Measurements from ENCODE around the gene PNMT. TPM values are rescaled to one million over a fixed set of nuclear protein-coding genes. Genes with fewer than 3 reads are reported as not detected.

PNMT gene, protein sequence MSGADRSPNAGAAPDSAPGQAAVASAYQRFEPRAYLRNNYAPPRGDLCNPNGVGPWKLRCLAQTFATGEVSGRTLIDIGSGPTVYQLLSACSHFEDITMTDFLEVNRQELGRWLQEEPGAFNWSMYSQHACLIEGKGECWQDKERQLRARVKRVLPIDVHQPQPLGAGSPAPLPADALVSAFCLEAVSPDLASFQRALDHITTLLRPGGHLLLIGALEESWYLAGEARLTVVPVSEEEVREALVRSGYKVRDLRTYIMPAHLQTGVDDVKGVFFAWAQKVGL
- total RNA-seq (not detected in 2 replicates), polyA plus RNA-seq (0.11 and 0.35 TPM in 2 replicates), polyA minus RNA-seq (not detected in 2 replicates), Bru-seq, nascent RNA (percentile 16 among the genes with signal in this experiment), BruChase-seq, experiment 1, labeled RNA remaining after a 6-hour chase (percentile 17 among the genes with signal in this experiment), BruChase-seq, experiment 2, labeled RNA remaining after a 2-hour chase (percentile 22 among the genes with signal in this experiment)
- not detected in 2 replicates for polyA plus RNA-seq (2011; cell fraction: cytosol; rRNA removed)
- polyA plus RNA-seq (2011; cell fraction: nucleus; rRNA removed): 0.13 and 0.22 TPM in 2 replicates
- not detected in 2 replicates for polyA plus RNA-seq (2012)
- not detected for polyA minus RNA-seq (2011; cell fraction: cytosol; rRNA and poly(A)+ RNA removed)
- polyA minus RNA-seq (2011; cell fraction: nucleus; rRNA and poly(A)+ RNA removed): not detected in 2 replicates
- long read RNA-seq: 0 reads

DNA sequence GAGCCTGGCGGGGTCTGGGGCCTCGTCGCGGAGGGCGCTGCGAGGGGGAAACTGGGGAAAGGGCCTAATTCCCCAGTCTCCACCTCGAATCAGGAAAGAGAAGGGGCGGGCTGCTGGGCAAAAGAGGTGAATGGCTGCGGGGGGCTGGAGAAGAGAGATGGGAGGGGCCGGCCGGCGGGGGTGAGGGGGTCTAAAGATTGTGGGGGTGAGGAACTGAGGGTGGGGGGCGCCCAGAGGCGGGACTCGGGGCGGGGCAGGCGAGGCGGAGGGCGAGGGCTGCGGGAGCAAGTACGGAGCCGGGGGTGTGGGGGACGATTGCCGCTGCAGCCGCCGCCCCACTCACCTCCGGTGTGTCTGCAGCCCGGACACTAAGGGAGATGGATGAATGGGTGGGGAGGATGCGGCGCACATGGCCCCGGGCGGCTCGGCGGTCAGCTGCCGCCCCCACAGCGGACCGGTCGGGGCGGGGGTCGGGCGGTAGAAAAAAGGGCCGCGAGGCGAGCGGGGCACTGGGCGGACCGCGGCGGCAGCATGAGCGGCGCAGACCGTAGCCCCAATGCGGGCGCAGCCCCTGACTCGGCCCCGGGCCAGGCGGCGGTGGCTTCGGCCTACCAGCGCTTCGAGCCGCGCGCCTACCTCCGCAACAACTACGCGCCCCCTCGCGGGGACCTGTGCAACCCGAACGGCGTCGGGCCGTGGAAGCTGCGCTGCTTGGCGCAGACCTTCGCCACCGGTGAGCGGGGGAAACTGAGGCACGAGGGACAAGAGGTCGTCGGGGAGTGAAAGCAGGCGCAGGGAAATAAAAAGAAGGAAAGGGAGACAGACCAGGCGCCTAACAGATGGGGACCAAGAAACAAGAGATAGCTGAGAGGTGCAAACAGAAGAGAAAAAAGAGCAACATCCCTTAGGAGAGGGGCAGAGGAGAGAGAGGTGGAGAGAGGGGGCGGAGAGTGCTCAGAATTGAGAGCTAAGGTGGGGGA lies at the start of gene PNMT:
PNMT (plus strand) TSS at position 509 of the 980 bp plus-strand sequence; CDS start at position 532, 23 bp downstream.
- H3K4me1 ChIP-seq (ENCODE audit: control insufficient read depth, extremely low read depth, insufficient read depth, low read length): no peaks in the 10 kb centered on the region
- H3K79me2 ChIP-seq (ENCODE audit: control insufficient read depth, insufficient read depth, low read length): no peaks in the 10 kb centered on the region
- peak within 1 kb of the TSS; percentile 64 for H2AFZ ChIP-seq (ENCODE audit: low read depth, low read length)
- no peak within 1 kb of the TSS for H3K9ac ChIP-seq (replicated peaks; ENCODE audit: extremely low read depth, insufficient read depth, low read length)
- H3K9me1 ChIP-seq (replicated peaks; ENCODE audit: control insufficient read depth, extremely low read depth, insufficient read depth, low read length): no peaks in the 10 kb centered on the region
- ChIA-PET CTCF (interaction anchor here (0.6 to 13.1 kb wide), 18 partner anchors 9 to 120 kb away, joined by 3 to 291 read pairs (median 3); partner anchors contain the start of genes ERBB2, PGAP3 and STARD3), POLR2A (interaction anchor here (0.7 kb wide), 1 partner anchor 49 kb away, joined by 9 read pairs; no protein-coding TSS in a partner anchor)
- DNase-seq (ENCODE audit: low read depth, low spot score): peak; percentile 48
- H3K36me3 ChIP-seq (ENCODE audit: control insufficient read depth in 2 of 2, extremely low read depth in 1 of 2, insufficient read depth in 2 of 2, low read length in 2 of 2): no peaks in the 10 kb centered on the region
- H3K4me2 ChIP-seq (ENCODE audit: insufficient read depth, low read length): peak within 1 kb of the TSS; percentile 32
- peaks cover 6 to 10% of the 10 kb centered on the region in 2 experiments for H3K27me3 ChIP-seq (ENCODE audit: control insufficient read depth in 2 of 2, insufficient read depth in 2 of 2, low read length in 2 of 2)
- H3K4me3 ChIP-seq (replicated peaks in 1 of 3; ENCODE audit: insufficient read depth in 1 of 3, low read depth in 1 of 3, low read length in 3 of 3): peak within 1 kb of the TSS in 1 of 3 experiments; percentile 3
- no peaks in the 10 kb centered on the region for H3K9me3 ChIP-seq (replicated peaks; ENCODE audit: control insufficient read depth, insufficient read depth, low read length)
- dilution Hi-C loops (cut with MboI; ENCODE audit: extremely low pct_ligation_motif_present, low sequenced_read_pairs): no loop called here
- FAIRE-seq: peak; percentile 21
- TF ChIP-seq POLR2AphosphoS5 (IDR thresholded peaks at IDR 0.05; ENCODE audit: insufficient read depth, low read depth, low read length) (no peak), EZH2 (IDR thresholded peaks at IDR 0.05; ENCODE audit: borderline replicate concordance, low read depth, low read length, severe bottlenecking) (peak; percentile 48)
- TF ChIP-seq, protein P1, sequence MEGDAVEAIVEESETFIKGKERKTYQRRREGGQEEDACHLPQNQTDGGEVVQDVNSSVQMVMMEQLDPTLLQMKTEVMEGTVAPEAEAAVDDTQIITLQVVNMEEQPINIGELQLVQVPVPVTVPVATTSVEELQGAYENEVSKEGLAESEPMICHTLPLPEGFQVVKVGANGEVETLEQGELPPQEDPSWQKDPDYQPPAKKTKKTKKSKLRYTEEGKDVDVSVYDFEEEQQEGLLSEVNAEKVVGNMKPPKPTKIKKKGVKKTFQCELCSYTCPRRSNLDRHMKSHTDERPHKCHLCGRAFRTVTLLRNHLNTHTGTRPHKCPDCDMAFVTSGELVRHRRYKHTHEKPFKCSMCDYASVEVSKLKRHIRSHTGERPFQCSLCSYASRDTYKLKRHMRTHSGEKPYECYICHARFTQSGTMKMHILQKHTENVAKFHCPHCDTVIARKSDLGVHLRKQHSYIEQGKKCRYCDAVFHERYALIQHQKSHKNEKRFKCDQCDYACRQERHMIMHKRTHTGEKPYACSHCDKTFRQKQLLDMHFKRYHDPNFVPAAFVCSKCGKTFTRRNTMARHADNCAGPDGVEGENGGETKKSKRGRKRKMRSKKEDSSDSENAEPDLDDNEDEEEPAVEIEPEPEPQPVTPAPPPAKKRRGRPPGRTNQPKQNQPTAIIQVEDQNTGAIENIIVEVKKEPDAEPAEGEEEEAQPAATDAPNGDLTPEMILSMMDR (IDR thresholded peaks at IDR 0.05; ENCODE audit: extremely low read depth in 1 of 2, insufficient read depth in 1 of 2, low read depth in 1 of 2, low read length in 2 of 2): peak; percentile 77 to 84
- BruUV-seq (replicated peaks): no TSS peak
- no peaks in the 10 kb centered on the region for H4K20me1 ChIP-seq (replicated peaks; ENCODE audit: control insufficient read depth, extremely low read depth, insufficient read depth, low read length)
- no peak within 1 kb of the TSS for H3K27ac ChIP-seq (ENCODE audit: insufficient read depth, low read depth, low read length)
- intact Hi-C loops (cut with micrococcal nuclease): loop anchor here (1.0 kb wide), 1 partner anchor 46 kb away; no protein-coding TSS in a partner anchor

Measured in endothelial cell of umbilical vein (primary cell).